Measurements from ENCODE around the gene CD58.

CD58 gene

DNA sequence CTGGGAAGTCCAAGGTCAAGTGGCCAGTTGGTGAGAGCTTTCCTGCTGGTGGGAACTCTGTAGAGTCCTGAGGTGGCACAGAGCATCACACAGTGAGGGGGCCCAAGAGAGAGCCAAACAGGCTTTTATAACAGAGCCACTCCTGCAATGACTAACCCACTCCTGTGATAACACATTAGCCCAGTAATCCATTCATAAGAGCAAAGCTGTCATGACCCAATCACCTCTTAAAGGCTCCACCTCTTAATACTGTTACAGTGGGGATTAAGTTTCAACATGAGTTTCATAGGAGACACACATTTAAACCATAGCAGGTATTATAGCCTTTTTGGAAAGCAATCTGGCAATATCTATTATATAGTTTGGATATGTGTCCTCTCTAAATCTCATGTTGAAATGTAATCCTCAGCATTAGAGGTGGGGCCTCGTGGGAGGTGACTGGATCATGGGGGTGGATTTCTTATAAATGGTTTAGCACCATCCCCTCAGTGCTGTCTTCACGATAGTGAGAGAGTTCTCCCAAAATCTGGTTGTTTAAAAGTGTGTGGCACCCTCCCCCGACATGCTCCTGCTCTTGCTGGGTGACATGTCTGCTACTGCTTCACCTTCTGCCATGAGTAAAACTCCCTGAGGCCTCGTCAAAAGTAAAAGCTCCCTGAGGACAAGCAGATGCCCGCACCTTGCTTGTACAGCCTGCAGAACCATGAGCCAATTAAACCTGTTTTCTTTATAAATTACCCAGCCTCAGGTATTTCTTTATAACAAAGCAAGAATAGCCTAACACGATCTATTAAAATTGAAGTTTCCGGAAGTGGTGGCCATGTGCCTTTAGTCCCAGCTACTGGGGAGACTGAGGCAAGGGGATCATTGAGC lies 64.5 kb downstream of the CD58 start:
- TF ChIP-seq HDGF (IDR thresholded peaks at IDR 0.05; ENCODE audit: borderline replicate concordance) (no peak), TARDBP (IDR thresholded peaks at IDR 0.05) (no peak), FOXA1 (IDR thresholded peaks at IDR 0.05) (no peak), BHLHE40 (IDR thresholded peaks at IDR 0.05; ENCODE audit: borderline replicate concordance) (no peak), LEF1 (IDR thresholded peaks at IDR 0.05; ENCODE audit: borderline replicate concordance) (no peak), FOXM1 (IDR thresholded peaks at IDR 0.05; ENCODE audit: borderline replicate concordance) (no peak), CTBP1 (IDR thresholded peaks at IDR 0.05; ENCODE audit: borderline replicate concordance) (no peak), ZNF384 (IDR thresholded peaks at IDR 0.05) (no peak), FOXK2 (IDR thresholded peaks at IDR 0.05) (no peak), L3MBTL2 (conservative IDR thresholded peaks at IDR 0.05) (no peak), NFRKB (IDR thresholded peaks at IDR 0.05) (no peak), ELF4 (IDR thresholded peaks at IDR 0.05) (no peak), ARNT (IDR thresholded peaks at IDR 0.05) (no peak), SP1 (IDR thresholded peaks at IDR 0.05) (no peak), SUZ12 (IDR thresholded peaks at IDR 0.05) (no peak)
- TF ChIP-seq, protein P1, sequence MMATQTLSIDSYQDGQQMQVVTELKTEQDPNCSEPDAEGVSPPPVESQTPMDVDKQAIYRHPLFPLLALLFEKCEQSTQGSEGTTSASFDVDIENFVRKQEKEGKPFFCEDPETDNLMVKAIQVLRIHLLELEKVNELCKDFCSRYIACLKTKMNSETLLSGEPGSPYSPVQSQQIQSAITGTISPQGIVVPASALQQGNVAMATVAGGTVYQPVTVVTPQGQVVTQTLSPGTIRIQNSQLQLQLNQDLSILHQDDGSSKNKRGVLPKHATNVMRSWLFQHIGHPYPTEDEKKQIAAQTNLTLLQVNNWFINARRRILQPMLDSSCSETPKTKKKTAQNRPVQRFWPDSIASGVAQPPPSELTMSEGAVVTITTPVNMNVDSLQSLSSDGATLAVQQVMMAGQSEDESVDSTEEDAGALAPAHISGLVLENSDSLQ (IDR thresholded peaks at IDR 0.05): no peak
- DNase-seq (ENCODE audit: extremely low spot score): no peak
- ChIA-PET POLR2A (no interaction called here), CTCF (interaction anchor here (1.2 kb wide), 1 partner anchor 21 kb away, joined by 3 read pairs; no protein-coding TSS in a partner anchor)

DNA sequence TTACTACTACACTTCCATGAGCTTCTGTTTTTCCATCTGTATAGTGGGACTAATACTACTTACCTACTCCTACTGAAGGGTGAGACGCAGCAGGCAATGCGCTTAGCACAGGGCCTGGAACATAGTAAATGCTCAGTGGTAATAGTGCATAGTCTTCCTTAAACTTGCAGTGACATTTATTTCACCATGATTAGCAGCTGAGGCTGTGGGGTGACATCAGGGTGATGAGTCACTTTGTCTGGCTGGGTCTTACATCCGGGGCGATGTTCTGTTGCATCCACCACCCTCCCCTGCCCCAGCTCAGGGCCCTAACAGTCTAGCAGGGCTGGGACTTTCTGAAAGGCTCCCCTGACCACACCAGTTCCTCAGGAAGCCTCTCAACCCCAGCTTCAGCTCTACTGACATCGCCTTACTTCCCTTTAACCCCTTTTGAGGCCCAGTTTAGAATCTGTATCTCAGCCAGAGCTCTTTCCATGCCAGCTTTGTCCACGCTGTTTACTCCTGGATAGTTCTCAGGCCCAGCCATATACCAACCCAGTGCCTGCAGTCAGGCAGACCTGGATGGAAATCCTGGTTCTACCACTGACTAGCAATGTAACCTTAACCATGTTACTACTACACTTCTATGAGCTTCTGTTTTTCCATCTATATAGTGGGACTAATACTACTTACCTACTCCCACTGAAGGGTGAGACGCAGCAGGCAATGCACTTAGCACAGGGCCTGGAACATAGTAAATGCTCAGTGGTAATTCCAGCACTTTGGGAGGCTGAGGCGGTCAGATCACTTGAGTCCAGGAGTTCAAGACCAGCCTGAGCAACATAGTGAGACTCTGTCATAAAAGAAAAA lies 66.3 kb downstream of the CD58 start:
- no peak for DNase-seq (ENCODE audit: extremely low spot score)
- CTCF ChIA-PET: interaction anchor here (0.6 to 2.6 kb wide), 2 partner anchors 92 to 365 kb away, joined by 3 to 8 read pairs; no protein-coding TSS in a partner anchor
- no peak for TF ChIP-seq HDGF (IDR thresholded peaks at IDR 0.05; ENCODE audit: borderline replicate concordance)
- no peak for TF ChIP-seq FOXM1 (IDR thresholded peaks at IDR 0.05; ENCODE audit: borderline replicate concordance)
- no peak for TF ChIP-seq SUZ12 (IDR thresholded peaks at IDR 0.05)
- TF ChIP-seq CTBP1 (IDR thresholded peaks at IDR 0.05; ENCODE audit: borderline replicate concordance): no peak
- no peak for TF ChIP-seq LEF1 (IDR thresholded peaks at IDR 0.05; ENCODE audit: borderline replicate concordance)
- no peak for TF ChIP-seq NFRKB (IDR thresholded peaks at IDR 0.05)
- TF ChIP-seq ZNF384 (IDR thresholded peaks at IDR 0.05): no peak
- TF ChIP-seq BHLHE40 (IDR thresholded peaks at IDR 0.05; ENCODE audit: borderline replicate concordance): no peak
- no peak for TF ChIP-seq FOXK2 (IDR thresholded peaks at IDR 0.05)
- TF ChIP-seq L3MBTL2 (conservative IDR thresholded peaks at IDR 0.05): no peak
- no peak for TF ChIP-seq FOXA1 (IDR thresholded peaks at IDR 0.05)
- no peak for TF ChIP-seq ARNT (IDR thresholded peaks at IDR 0.05)
- TF ChIP-seq TARDBP (IDR thresholded peaks at IDR 0.05): no peak
- no peak for TF ChIP-seq SP1 (IDR thresholded peaks at IDR 0.05)
- TF ChIP-seq ELF4 (IDR thresholded peaks at IDR 0.05): no peak
- TF ChIP-seq, protein P1 (IDR thresholded peaks at IDR 0.05): no peak
- POLR2A ChIA-PET: no interaction called here

DNA sequence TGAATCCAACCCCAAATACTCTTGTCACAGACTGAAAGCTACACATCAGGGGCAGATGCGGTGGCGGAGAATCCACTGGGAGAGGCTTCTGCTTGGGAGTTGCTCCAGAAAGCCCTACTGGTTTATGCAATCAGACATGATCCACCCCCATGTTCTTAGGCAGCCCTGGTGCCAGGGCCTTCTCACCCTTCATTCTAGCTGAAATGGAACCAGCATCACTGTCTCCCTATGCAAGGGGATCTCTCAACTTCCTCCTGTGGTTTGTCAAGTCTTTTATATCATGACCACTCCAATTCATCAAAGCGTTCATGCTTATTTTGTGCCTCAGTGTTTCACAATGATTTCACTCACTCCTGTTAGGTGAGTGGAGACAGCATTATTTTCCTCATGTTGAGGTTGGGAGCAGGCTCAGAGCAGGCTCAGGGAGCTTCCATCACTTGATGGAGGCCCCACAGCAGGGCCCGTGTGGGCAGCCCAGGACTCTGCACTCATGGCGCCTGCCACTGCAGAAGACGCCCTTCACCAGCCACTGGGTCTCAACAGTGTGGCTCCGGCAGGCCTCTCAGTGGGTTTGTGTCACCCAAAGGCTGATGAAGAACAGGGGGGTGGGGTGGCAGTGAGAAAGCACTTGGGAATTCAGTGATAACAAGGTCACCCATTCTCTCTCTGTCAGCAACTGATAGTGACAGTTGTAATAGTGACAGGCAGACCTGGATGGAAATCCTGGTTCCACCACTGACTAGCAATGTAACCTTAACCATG lies 67.1 kb downstream of the CD58 start:
- POLR2A ChIA-PET: no interaction called here
- CTCF ChIA-PET: interaction anchor here (2.6 kb wide), 1 partner anchor 365 kb away, joined by 8 read pairs; no protein-coding TSS in a partner anchor
- TF ChIP-seq ARNT (IDR thresholded peaks at IDR 0.05): no peak
- no peak for TF ChIP-seq FOXM1 (IDR thresholded peaks at IDR 0.05; ENCODE audit: borderline replicate concordance)
- TF ChIP-seq HDGF (IDR thresholded peaks at IDR 0.05; ENCODE audit: borderline replicate concordance): no peak
- TF ChIP-seq, protein P1 (IDR thresholded peaks at IDR 0.05): no peak
- TF ChIP-seq BHLHE40 (IDR thresholded peaks at IDR 0.05; ENCODE audit: borderline replicate concordance): no peak
- no peak for TF ChIP-seq LEF1 (IDR thresholded peaks at IDR 0.05; ENCODE audit: borderline replicate concordance)
- TF ChIP-seq ELF4 (IDR thresholded peaks at IDR 0.05): no peak
- TF ChIP-seq FOXK2 (IDR thresholded peaks at IDR 0.05): no peak
- TF ChIP-seq L3MBTL2 (conservative IDR thresholded peaks at IDR 0.05): no peak
- no peak for TF ChIP-seq ZNF384 (IDR thresholded peaks at IDR 0.05)
- TF ChIP-seq NFRKB (IDR thresholded peaks at IDR 0.05): no peak
- TF ChIP-seq CTBP1 (IDR thresholded peaks at IDR 0.05; ENCODE audit: borderline replicate concordance): no peak
- TF ChIP-seq SUZ12 (IDR thresholded peaks at IDR 0.05): no peak
- no peak for TF ChIP-seq TARDBP (IDR thresholded peaks at IDR 0.05)
- no peak for TF ChIP-seq FOXA1 (IDR thresholded peaks at IDR 0.05)
- no peak for DNase-seq (ENCODE audit: extremely low spot score)

DNA sequence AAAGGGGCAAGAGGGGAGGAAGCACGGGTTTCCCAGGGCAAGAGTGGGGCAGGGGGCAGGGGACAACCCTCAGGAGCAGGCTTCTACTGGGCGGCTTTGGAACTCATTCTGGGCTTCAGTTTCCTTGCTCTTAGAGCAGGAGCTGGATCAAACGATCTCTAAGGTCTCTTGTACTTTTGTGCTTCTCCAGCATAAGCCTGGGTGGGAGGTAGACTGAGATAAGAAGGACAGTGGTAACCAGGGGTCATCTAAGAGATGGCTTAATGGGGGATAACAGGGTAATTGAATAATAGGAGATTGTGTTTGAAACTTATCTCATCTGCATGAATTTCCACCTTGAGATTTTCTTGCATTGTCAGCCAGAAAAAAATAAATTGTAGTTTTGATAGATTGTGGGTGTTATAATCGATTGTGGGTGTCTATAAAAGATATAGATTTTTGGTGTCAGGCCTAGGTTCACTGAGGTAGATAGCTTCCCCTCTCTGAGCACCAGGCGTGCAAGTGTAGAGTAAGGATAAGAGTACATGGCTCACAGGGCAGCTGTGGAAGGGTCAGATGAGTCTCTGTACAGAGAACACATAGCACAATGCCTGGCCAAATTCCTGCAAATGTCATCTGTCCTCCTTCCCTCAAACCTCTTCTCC lies 68.0 kb downstream of the CD58 start:
- ChIA-PET CTCF (interaction anchor here (1.1 to 2.6 kb wide), 2 partner anchors 13 to 364 kb away, joined by 3 to 8 read pairs; no protein-coding TSS in a partner anchor), POLR2A (no interaction called here)
- TF ChIP-seq NFRKB (IDR thresholded peaks at IDR 0.05) (no peak), BHLHE40 (IDR thresholded peaks at IDR 0.05; ENCODE audit: borderline replicate concordance) (no peak), FOXK2 (IDR thresholded peaks at IDR 0.05) (no peak), SP1 (IDR thresholded peaks at IDR 0.05) (no peak), ZNF384 (IDR thresholded peaks at IDR 0.05) (no peak), FOXM1 (IDR thresholded peaks at IDR 0.05; ENCODE audit: borderline replicate concordance) (no peak), L3MBTL2 (conservative IDR thresholded peaks at IDR 0.05) (no peak)
- no peak for DNase-seq (ENCODE audit: extremely low spot score)

Data from HEK293T (cell line).